ENCODE measurements around the gene RPS2.

GRCh38 chr16:1950559-1950958 is 14.1 kb downstream of the RPS2 start:
- TF ChIP-seq POLR2A (IDR thresholded peaks at IDR 0.05; ENCODE audit: low read depth, low read length) = no peak
- TF ChIP-seq TAF1 (IDR thresholded peaks at IDR 0.05; ENCODE audit: low read depth, low read length) = no peak
- TF ChIP-seq POLR2AphosphoS5 (IDR thresholded peaks at IDR 0.05; ENCODE audit: low read depth, low read length) = no peak

All from GM12891 (cell line).